Skin of body (tissue), 2 donors: ENCODE data around the gene MDP1. TPM values are rescaled to one million over a fixed set of nuclear protein-coding genes. Genes with fewer than 3 reads are reported as not detected.
"Not testable (repeated sequence)": the region's sequence is repeated elsewhere in the genome, so short reads cannot be mapped to it uniquely, and the experiment has no call there.

Source experiments
- DNase-seq: peaks from one replicate; lab custom pipeline; 2025; lab: John Stamatoyannopoulos, UW
- total RNA-seq: library from RNA; depleted of rRNA; stranded (reverse); fragments of >200 nt; gene quantifications from one replicate; pipeline ENCODE4 v1.2.3, GENCODE V29; 2014

Gene MDP1
- total RNA-seq, 1 donor from 2014 or later: 9.5 TPM

DNA sequence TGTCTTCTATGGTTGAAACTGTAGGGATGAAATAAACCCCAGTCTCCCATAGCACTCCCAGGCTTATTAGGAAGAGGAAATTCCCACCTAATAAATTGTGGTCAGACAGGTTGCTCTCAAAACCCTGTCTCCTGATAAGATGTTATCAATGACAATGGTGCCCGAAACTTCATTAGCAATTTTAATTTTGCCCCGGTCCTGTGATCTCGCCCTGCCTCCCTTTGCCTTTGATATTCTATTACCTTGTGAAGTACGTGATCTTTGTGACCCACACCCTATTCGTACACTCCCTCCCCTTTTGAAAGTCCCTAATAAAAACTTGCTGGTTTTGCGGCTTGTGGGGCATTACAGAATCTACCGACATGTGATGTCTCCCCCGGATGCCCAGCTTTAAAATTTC is 13.3 kb downstream of the MDP1 start:
- DNase-seq: not testable (repeated sequence)

DNA sequence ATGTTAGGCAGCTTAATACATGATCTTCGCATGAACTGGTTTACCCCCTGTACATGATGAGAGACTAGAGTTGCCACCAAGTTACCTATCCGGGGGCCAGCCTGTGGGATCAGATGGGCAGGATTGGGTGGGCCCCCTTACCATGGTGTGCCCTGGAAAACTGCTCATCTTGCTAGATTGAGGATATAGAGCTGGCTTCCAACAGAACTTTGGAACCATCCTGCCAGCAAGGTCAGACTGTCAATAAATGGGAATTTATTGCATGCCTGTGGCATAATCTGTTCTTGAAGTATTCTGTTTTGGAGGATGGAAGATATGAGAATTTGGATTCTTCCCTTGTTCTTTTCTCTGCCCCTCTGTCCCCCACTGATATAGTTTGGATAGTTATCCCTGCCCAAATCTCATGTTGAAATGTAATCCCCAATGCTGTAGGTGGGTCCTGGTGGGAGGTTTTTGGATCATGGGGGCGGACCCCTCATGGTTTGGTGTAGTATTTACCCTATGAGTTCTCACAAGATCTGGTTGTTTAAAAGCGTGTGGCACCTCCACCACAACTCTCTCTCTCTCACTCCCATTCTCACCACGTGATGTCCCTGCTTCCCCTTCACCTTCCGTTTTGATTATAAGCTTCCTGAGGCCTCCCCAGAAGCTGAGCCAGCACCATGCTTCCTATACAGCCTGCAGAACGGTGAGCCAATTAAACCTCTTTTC is 16.9 kb downstream of the MDP1 start:
- no peak for DNase-seq

DNA sequence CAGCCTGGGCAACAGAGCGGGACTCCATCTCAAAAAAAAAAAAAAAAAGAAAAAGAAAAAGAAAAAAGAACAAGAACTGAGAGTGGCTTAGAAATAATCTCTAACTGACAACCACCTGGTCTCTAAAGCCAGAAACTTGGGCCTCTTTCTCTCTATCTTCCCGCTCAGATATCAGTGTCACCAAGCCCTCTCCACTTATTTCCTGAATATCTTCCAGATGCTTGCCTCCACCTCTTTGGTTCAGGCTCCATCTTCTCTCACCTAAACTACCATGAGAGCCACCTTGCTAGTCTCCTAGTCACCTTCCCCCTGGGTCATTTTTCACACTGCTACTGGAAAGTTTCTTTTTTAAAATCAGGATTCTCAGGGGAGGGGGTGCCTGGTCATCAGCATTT is 18.8 kb downstream of the MDP1 start:
- no peak for DNase-seq

DNA sequence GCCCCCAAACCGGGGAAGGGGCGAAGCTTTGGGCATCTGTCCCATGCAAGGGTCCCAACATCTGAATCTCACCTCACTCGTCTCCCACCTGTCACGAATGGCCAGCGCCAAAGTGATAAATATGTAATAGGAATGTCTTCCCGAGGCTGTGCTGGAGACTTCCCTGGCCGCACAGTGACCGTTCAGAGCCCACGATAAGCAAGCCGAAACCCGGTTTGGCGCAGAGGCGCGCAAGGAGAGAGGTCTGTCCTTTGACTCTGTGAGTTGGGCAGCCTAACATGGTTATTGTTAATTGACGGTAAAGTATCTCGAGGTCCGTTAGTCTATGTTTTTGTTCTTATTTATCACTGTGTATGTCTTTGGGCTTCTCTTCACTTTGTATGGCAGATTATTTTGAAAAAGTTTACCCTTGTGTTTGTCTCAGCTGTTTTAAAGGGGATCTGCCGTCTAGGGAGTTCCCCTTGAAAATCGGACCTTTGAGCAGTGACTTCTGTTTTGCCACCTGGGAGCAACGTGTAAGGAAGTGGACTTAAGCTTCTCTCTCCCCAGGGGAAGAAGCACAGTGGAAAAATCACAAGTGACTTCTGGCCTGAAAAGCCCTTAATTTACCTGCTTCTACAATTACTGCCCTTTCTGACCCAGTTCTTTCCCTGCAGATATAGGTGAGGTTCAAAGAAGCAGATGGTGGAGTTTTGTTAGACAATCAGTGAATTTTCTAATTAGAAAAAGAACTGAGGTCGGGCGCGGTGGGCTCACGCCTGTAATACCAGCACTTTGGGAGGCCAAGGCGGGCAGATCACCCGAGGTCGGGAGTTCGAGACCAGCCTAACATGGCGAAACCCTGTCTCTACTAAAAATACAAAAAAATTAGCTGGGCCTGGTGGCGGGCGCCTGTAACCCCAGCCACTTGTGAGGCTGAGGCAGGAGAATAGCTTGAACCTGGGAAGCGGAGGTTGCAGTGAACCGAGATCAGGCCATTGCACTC is 19.5 kb downstream of the MDP1 start:
- peak; percentile 16 for DNase-seq

DNA sequence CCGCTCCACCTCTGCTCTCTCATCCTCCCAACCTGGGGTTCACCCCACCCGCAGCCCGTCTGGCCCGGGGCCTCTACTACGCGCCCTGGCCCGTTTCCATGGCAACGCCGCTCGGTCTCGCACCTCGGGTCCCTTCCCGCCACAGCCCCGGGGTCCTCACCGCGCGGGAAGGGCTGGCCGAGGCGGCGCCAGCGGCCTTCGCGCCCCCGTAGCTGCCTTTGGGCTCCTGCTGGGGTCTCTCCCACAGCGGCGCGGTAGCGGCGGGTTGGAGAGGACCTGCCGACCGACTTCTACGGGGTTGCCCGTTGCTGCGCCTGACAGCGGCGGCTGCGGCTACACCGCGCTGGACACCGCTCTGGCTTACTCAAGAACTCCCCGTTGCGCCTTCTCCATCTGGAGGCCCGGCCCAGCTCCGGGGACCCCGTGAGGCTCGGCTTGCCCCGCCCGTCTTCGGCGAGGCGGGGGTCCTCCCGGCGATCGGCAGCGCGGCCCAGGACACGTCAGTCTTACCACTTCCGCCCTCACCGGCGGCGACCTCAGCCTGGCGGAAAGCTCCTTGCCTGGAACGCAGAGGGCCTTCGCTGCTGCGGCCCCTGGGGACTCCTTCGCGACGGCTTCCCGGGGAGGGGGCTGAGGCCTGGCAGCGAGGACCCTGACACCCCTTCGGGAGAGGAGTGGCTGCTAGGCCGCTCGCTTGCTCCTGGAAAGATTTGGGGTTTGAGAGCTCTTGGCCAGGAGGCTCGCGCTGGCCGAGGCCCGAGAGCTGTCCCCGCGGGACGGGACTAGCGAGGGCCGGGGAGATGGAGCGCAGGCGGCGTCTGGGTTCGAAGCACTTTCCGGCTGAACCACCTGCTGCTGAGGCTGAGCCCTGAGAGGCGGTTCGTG is 20.4 kb downstream of the MDP1 start, which contains the start of gene TM9SF1:
TM9SF1 (minus strand) TSS at position 256 of the 885 bp plus-strand sequence. CDS start 422 bp downstream, outside the sequence.
- DNase-seq: peak; percentile 83

DNA sequence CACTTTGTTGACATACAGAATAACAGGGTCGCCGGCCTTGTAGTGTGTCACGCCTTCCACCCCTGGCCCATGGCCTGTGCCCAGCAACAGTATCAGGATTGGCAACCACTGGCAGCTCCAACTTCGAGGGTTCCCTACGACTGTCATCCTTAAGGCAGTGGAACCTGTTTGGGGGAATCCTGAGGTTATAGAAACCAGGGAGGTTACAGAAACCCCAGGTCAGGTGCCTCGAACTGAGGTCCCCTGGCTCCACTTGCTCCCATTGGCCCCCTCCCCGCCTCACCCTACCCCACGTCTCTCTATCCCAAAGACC is 21.0 kb downstream of the MDP1 start:
- no peak for DNase-seq

DNA sequence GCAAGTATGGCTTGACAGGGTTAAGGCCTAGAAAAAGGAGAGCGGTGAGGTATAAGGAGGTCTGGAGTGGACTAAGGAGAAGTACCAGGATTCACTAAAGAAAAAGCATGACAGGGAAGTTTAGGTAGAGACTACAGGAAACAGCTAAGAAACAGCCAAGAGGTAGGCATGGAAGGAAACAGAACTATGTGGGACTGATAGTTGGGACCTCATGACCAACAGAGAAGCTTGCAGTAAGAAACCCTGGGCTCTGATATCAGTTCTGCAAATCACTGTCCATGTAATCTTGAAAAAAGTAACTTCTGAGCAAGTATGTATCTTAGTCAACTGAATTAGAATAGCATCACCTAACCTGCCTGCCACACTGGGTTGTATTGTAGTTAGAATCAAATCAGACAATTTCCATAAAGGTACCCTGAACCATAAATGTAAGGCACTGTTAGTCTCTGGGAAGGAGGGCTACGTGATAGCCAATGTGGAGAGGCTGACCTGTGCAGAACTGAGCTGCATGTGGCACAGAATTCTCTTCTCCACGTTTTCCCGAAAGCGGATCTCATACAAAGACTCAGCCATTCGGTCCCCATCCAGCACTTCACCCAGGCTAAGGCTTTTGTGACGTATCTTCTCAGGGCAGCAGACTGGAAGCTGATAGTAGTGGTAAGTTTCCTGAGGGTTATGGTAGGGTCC is 21.5 kb downstream of the MDP1 start:
- no peak for DNase-seq

DNA sequence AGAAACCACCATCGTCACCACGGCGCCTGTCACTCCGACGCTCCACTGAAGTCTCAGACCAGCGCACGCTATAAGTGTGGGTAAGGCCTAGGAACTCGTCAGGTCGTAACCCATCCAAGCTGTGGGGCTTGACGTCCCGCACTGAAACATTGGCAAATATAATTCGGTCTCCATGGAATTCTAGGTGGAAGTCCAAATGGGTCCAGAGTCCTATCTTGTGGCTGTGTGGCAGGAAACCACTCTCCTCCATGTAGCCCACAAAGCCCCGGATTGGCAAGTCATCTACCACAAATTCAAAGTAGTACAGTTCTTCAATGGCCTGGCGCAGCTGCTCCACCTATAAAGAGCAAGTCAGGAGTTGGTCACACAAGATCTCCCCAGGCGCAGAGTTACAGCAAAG is 22.9 kb downstream of the MDP1 start:
- no peak for DNase-seq

DNA sequence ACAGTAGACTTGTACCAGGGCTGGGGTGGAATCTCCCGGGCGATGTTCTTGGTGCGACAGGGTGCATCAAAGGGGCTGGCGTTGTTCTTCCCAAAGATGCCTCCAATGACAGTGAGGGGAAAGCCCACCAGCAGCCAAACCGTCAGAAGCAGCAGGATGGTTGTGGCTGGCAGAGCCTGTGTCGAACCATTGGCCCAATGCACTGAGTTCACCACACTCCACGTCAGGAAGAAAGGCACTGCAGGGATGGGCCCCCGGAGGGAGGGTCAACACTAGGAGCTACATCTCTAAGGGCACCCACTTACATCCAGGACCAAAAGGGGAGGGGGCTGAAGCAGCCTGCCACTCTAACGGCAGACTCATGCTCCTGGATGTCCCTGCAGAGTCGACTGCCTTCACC is 25.4 kb downstream of the MDP1 start:
- DNase-seq: no peak

DNA sequence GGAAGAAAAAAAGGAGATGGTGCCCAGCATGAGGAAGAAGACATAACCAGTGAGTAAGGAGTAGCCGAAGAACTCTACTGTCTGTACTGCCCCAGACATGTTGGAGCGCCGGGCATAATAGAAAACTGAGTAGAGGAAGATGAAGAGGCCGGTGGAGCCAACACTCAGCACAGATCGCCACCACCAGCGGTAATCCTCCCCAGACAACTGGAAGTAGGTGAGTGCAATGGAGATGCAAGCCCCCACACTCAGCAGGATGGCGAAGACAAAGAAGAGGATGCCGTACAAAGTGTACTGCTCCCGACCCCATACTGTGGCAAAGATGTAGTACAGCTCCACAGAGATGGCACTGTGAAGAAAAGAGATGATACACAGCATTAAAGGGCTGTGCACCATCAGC is 26.4 kb downstream of the MDP1 start:
- DNase-seq: no peak

DNA sequence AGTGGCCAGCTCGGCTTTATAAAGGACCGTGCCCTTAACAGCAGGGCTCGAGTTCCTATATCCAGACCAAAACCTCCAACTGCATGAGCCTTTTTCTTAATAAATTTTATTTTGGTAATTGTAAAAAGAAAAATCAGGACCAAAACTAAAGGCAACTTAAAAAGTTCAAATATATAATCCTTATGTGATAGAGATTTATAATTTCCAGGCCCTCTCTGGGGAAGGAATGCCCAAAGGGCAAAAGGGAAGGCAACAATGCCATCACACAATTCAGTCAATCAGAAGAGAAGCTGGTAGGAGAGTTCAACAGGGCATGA is 26.8 kb downstream of the MDP1 start:
- no peak for DNase-seq

DNA sequence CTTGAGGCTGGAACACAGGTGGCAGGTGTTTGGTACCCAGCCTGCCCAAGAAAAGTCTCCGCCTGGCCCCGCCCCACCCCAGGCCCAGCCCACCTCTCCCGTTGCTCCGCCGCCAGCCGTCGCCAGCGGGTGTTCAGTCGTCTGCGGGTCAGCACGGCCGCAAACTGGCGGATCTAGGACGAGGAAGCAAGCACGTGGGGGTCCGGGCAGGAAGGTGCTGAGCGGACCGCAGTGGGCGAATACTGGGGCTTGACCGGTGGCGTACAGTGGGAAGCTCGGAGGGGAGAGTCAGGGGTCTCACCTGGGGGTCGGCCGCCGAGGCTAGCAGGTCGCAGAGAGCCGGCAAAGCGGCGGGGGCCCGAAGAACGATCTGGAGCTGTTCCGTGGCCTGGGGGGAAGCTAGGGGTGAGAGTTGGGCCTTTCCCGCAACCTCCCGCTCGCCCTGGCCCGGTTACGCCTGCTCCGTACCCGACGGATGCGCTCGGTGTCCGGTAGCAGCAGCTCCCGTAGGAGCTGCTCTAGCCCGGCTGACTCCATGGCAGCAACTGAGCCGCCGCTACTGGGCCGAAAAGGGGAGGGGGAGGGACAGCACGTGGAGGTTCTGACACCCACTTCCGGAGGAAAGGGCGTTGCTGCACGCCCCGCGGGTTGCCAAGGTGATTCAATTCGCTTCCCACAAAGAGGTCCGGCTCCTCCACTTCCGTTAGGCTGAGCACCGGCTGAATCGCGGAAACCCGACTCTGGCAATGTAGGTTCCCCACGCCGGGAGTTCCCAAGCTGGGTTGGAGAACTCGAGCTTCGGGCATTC is 27.4 kb downstream of the MDP1 start, which contains the start of gene IPO4:
IPO4 (minus strand) TSS at position 566 of the 808 bp plus-strand sequence; CDS start at position 537, 29 bp downstream.
- peak; percentile 97 for DNase-seq

DNA sequence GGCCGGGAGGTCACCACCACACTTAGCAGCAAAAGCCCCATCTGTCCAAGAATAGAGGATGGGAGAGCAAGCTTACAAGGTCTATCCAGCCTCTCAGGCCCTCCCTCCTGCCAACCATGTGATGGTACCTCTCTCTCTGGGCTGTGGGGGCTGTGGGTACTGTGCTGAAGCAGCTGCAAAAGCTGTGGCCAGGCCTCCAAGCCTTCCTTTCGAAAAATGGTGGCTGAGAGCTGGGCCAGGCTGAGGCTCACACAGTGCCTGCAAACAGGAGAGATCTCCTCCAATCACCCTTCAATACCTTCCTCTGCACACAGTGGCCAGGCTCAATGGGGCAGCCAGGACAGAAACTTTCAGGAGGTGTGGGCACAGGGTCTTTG is 28.3 kb downstream of the MDP1 start:
- no peak for DNase-seq

DNA sequence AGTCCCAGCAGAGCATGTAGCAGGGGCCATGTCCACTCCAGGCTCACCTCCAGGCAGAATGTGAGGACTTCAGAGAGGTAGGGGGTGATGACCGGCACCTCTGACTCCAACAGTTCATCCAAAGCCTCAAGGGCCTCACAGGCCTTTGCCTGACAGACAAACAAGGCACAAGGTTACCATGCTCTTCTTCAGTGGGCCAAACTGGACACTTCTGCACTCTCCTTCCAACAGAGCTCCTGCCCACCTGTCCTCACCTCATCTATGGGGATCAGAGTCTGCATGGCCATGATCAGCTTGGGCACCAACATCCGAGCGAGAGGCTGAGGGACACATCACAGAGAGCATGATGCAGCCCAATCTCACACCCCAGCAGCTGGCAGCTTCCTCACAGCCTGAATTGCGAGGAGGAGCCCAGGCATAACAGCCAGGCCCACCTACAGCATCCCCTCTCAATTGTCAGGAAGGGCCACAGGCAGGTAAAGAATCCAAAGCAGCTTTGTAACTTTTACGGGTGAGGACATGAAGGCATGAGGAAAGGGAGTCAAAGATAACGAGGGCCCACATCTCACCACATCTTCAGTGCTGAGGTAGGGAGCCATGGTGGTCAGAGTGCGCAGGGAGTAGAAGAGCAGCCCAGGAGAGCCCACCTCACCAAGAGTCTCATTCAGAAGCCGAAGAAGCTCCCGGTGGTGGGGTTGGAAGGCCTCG is 28.9 kb downstream of the MDP1 start:
- no peak for DNase-seq

DNA sequence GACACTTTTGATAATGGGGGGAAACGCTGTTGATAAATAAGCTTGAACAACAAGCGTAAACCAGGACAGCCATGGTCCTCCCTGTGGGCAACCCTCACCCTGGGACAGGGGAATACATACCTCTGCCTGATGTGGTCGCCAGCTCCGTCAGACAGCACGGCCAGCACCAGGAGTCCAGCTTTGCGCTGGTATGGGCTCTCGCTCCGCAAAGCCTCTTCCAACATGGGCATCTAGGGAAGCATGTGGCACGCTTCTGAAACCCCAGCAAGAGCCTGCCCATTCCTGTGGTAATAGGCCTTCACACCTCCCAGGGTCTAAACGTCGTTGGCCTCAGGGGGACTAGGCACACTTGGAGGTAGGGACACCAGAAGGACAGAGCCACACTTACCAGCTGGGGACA is 30.1 kb downstream of the MDP1 start:
- no peak for DNase-seq

DNA sequence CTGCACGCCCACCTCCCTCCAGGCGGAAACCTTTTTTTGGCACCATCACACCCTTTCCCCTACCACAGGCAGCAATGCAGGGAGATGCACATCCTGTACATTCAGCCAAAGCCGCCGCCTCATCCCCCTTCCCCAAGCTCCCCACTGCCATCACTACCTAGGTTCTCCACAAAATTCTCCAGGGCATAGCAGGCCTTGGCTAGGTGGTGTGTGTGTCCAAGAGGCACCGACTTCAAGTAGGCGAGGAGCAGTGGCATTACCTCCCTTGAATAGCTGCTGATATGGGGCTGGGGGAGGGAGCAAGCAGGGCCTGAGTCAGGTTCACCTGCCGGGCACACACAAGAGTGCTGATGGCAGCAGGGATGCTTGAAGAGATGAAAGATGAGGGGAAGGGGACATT is 30.8 kb downstream of the MDP1 start:
- DNase-seq: no peak

DNA sequence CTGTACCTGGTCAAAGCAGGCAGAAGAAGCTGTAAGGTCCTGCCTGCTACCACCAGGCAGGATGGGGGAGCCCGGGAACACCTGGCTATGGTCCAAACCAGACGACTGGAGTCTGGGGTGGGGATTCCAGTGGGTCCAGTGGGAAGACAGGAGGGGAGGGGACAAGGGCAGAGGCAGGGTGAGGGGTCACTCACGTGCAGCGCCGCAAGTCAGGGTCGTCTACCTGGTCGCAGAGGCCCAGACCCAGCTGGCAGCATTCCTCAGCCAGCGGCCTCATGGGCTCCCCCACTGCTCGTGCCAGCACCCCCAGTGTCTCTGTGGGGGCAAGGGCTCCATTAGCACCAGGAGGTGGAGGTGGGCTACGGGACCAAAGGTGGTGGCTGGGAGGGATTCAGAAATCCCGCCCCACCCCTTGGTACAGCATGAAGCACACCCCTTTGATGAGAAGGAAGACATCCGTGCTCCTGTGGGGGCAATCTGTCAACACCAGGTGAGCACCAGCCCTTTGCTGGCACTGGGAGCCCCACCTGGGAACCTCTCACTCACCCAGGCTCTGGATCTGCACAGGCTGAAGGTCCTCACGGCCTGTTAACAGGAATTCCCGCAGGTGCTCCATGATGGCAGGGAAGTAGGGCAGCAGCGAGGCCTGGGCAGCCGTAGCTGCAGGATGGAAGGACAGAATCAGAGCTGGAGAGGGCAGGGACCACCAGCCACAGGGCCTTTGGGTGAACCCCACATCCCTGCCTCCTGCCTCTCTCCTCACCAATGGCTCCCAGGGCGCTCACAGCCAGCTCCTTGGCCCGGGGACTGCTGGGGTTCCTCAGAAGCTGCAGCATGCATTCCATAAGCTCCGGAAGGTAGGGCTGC is 31.5 kb downstream of the MDP1 start:
- no peak for DNase-seq

DNA sequence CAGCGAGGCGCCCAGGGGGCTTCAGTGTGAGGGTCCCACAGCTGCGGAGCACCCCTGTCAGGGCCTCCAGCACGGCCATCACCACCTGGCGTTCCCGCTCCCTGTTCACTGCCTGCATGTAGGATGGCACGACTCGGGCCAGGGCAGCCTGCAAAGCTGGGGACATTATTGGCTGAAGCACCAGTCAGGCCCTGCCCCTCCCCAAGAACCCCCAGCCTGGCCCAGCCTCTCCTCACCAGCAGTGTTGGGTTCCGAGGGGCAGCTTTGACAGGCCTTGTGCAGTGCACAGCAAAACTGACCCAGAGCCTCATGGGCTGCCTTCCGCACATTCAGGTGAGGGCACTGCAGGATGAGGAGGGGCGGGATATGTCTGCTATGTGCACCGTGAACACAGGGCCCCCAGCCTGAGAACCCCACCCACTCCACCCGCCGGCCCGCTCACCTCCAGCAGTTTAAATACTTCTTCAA is 32.8 kb downstream of the MDP1 start:
- DNase-seq: no peak
